Loucy (cell line): ENCODE data around the gene BTBD10.
"Not testable (repeated sequence)": the region's sequence is repeated elsewhere in the genome, so short reads cannot be mapped to it uniquely, and the experiment has no call there.

Experiments
- H2AFZ ChIP-seq: fragments of 200-600 bp; sonication (generic); 2 replicates; pipeline ENCODE4 v1.6.0; 2016; ENCODE audit warnings: antibody characterized with exemption, mild to moderate bottlenecking, low read length, moderate library complexity
- H3F3A ChIP-seq: fragments of 200-600 bp; 2 replicates; pipeline ENCODE4 v1.6.0; 2016; ENCODE audit warnings: antibody characterized with exemption, low read depth, mild to moderate bottlenecking
- H3K27me3 ChIP-seq: fragments of 200-600 bp; sonication (generic); 2 replicates; pipeline ENCODE4 v1.6.1; 2014; ENCODE audit warnings: low read length, mild to moderate bottlenecking; ENCODE audit not compliant: insufficient read depth, poor library complexity, severe bottlenecking
- H3K36me3 ChIP-seq: fragments of 200-600 bp; sonication (generic); 2 replicates; pipeline ENCODE4 v1.6.1; 2016; ENCODE audit warnings: low read length; ENCODE audit not compliant: insufficient read depth
- H3K4me1 ChIP-seq: fragments of 200-600 bp; sonication (generic); 2 replicates; pipeline ENCODE4 v1.5.1; 2014; ENCODE audit warnings: low read length, mild to moderate bottlenecking; ENCODE audit not compliant: insufficient read depth, poor library complexity, severe bottlenecking
- H3K4me2 ChIP-seq: fragments of 200-600 bp; sonication (generic); 2 replicates; pipeline ENCODE4 v1.6.0; 2014; ENCODE audit warnings: antibody characterized with exemption, low read length, low read depth, mild to moderate bottlenecking; ENCODE audit not compliant: poor library complexity, severe bottlenecking
- H3K4me3 ChIP-seq: fragments of 200-600 bp; sonication (generic); 2 replicates; pipeline ENCODE4 v1.5.1; 2014; ENCODE audit warnings: low read length, mild to moderate bottlenecking, mixed read lengths; ENCODE audit not compliant: poor library complexity, severe bottlenecking
- H3K79me2 ChIP-seq: fragments of 200-600 bp; sonication (generic); 2 replicates; pipeline ENCODE4 v1.6.1; 2014; ENCODE audit warnings: low read length; ENCODE audit not compliant: insufficient read depth
- H3K9ac ChIP-seq: fragments of 200-600 bp; sonication (generic); 2 replicates; pipeline ENCODE4 v1.6.0; 2014; ENCODE audit warnings: mild to moderate bottlenecking, low read depth, low read length, moderate library complexity; ENCODE audit not compliant: poor library complexity, severe bottlenecking
- H3K9me2 ChIP-seq: fragments of 200-600 bp; sonication (generic); replicated peaks from 2 replicates; pipeline ENCODE4 v1.6.1; 2016; ENCODE audit warnings: low read depth, low read length, mixed read lengths
- H3K9me3 ChIP-seq: fragments of 200-600 bp; sonication (generic); 2 replicates; pipeline ENCODE4 v1.6.1; 2014; ENCODE audit warnings: mild to moderate bottlenecking, antibody characterized with exemption, low read length, low read depth; ENCODE audit not compliant: insufficient read depth
- H4K20me1 ChIP-seq: fragments of 200-600 bp; sonication (generic); 2 replicates; pipeline ENCODE4 v1.6.0; 2014; ENCODE audit warnings: antibody characterized with exemption, low read length, mild to moderate bottlenecking; ENCODE audit not compliant: insufficient read depth, poor library complexity, severe bottlenecking
- CTCF ChIP-seq: fragments of 200-600 bp; sonication (generic); conservative IDR thresholded peaks from 2 replicates; pipeline ENCODE4 v1.5.1; 2014; ENCODE audit warnings: mild to moderate bottlenecking, antibody characterized with exemption, low read length
- EZH2phosphoT487 ChIP-seq: fragments of 200-600 bp; IDR thresholded peaks from 2 replicates; pipeline ENCODE4 v1.6.1; 2018; ENCODE audit warnings: antibody characterized with exemption, mild to moderate bottlenecking, moderate library complexity, borderline replicate concordance

The BTBD10 gene

GRCh38 chr11:13438291-13438690 lies 24.7 kb downstream of the BTBD10 start:
- no peaks in the 10 kb centered on the region for H3K9me3 ChIP-seq
- no peak overlapping the region for H3K4me2 ChIP-seq
- no peak overlapping the region for H3K4me3 ChIP-seq
- no peak for TF ChIP-seq EZH2phosphoT487
- TF ChIP-seq CTCF = no peak
- peaks cover 14% of the 10 kb centered on the region for H3K79me2 ChIP-seq
- peaks cover 5% of the 10 kb centered on the region for H3K4me1 ChIP-seq
- H3K9me2 ChIP-seq = no peaks in the 10 kb centered on the region
- H3K27me3 ChIP-seq = no peaks in the 10 kb centered on the region
- H3K9ac ChIP-seq = no peak overlapping the region
- H2AFZ ChIP-seq = no peak overlapping the region
- no peaks in the 10 kb centered on the region for H3F3A ChIP-seq
- H3K36me3 ChIP-seq = no peaks in the 10 kb centered on the region
- H4K20me1 ChIP-seq = no peaks in the 10 kb centered on the region

GRCh38 chr11:13436836-13437235 lies 26.2 kb downstream of the BTBD10 start:
- H3K4me2 ChIP-seq, H3K27me3 ChIP-seq, H4K20me1 ChIP-seq, H3K9me2 ChIP-seq, H3K4me3 ChIP-seq, H3F3A ChIP-seq, H3K4me1 ChIP-seq, H2AFZ ChIP-seq, H3K9ac ChIP-seq, H3K36me3 ChIP-seq, H3K9me3 ChIP-seq: not testable (repeated sequence)
- H3K79me2 ChIP-seq = peaks cover 16% of the 10 kb centered on the region

GRCh38 chr11:13434247-13435205 lies 28.5 kb downstream of the BTBD10 start:
- no peaks in the 10 kb centered on the region for H3K27me3 ChIP-seq
- H3K4me1 ChIP-seq = peaks cover 8% of the 10 kb centered on the region
- peaks cover 2% of the 10 kb centered on the region; the same call in 1 of the 2 replicates for H3K9me3 ChIP-seq
- TF ChIP-seq EZH2phosphoT487 (no peak), CTCF (no peak)
- no peaks in the 10 kb centered on the region for H3K9me2 ChIP-seq
- H3F3A ChIP-seq = no peaks in the 10 kb centered on the region
- no peak overlapping the region for H3K4me3 ChIP-seq
- H3K79me2 ChIP-seq = peaks cover 27% of the 10 kb centered on the region; the same call in 1 of the 2 replicates
- no peaks in the 10 kb centered on the region for H3K36me3 ChIP-seq
- no peak overlapping the region for H3K9ac ChIP-seq
- no peaks in the 10 kb centered on the region for H4K20me1 ChIP-seq
- H3K4me2 ChIP-seq = no peak overlapping the region
- no peak overlapping the region for H2AFZ ChIP-seq
